Fibroblast of pulmonary artery (primary cell): ENCODE measurements around the gene KLHL8.

Experiments used
- DNase-seq: peaks from one replicate; pipeline ENCODE4 v3.0.0-alpha.2; 2010; ENCODE audit warnings: low read depth
- H3K4me3 ChIP-seq: replicated peaks from 2 replicates; pipeline ENCODE4 v1.5.1; 2011; ENCODE audit warnings: low read depth, mild to moderate bottlenecking, control low read depth, low read length, moderate library complexity
- CTCF ChIP-seq: IDR thresholded peaks from 2 replicates; pipeline ENCODE4 v1.5.1; 2011; ENCODE audit warnings: mild to moderate bottlenecking, control low read depth, low read length, inconsistent platforms; ENCODE audit errors: missing control alignments

The KLHL8 gene

GRCh38 chr4:87141428-87141827 lies 79.0 kb downstream of the KLHL8 start:
- H3K4me3 ChIP-seq, result no peak overlapping the region
- no peak for TF ChIP-seq CTCF
- DNase-seq, result peak; percentile 13

GRCh38 chr4:87134122-87134521 lies 86.3 kb downstream of the KLHL8 start:
- no peak for DNase-seq
- no peak for TF ChIP-seq CTCF
- H3K4me3 ChIP-seq, result no peak overlapping the region

- TF ChIP-seq CTCF, result no peak
- no peak overlapping the region for H3K4me3 ChIP-seq
- DNase-seq, result no peak
Measured at GRCh38 chr4:87133183-87133582, 87.2 kb downstream of the KLHL8 start.

- TF ChIP-seq CTCF, result no peak
- DNase-seq, result no peak
- no peak overlapping the region for H3K4me3 ChIP-seq
Measured at GRCh38 chr4:87132035-87132434, 88.4 kb downstream of the KLHL8 start.

GRCh38 chr4:87130985-87131703 lies 89.3 kb downstream of the KLHL8 start:
- no peak for DNase-seq
- H3K4me3 ChIP-seq, result no peak overlapping the region
- no peak for TF ChIP-seq CTCF

- H3K4me3 ChIP-seq, result no peak overlapping the region
- no peak for DNase-seq
- TF ChIP-seq CTCF, result no peak
Measured at GRCh38 chr4:87129681-87130080, 90.7 kb downstream of the KLHL8 start.

GRCh38 chr4:87128006-87128705 lies 92.3 kb downstream of the KLHL8 start:
- TF ChIP-seq CTCF, result no peak
- H3K4me3 ChIP-seq, result no peak overlapping the region
- no peak for DNase-seq
